Subcutaneous abdominal adipose tissue (tissue), 5 donors: ENCODE measurements around the gene DDTL.

ENCODE experiments used
- H3K27ac ChIP-seq: one replicate; pipeline ENCODE4 v1.7.0; 2013; ENCODE audit warnings: low read depth, mild to moderate bottlenecking, inconsistent platforms, low read length, moderate library complexity
- H3K27me3 ChIP-seq, 5 donors: one replicate each; pipeline ENCODE4 v1.7.0; 2013; ENCODE audit warnings: low read length in 5 of 5, inconsistent platforms in 1 of 5; ENCODE audit not compliant: control insufficient read depth in 5 of 5, insufficient read depth in 4 of 5
- H3K36me3 ChIP-seq, 5 donors: one replicate each; pipeline ENCODE4 v1.7.0; 2013; ENCODE audit warnings: low read length in 5 of 5; ENCODE audit not compliant: control insufficient read depth in 5 of 5, insufficient read depth in 5 of 5
- H3K4me1 ChIP-seq, 5 donors: one replicate each; pipeline ENCODE4 v1.7.0; 2013; ENCODE audit warnings: low read length in 5 of 5, mild to moderate bottlenecking in 3 of 5, moderate library complexity in 1 of 5; ENCODE audit not compliant: control insufficient read depth in 5 of 5, insufficient read depth in 5 of 5
- H3K4me3 ChIP-seq, 5 donors: one replicate each; pipeline ENCODE4 v1.7.0; 2013; ENCODE audit warnings: low read length in 5 of 5, low read depth in 1 of 5
- H3K9ac ChIP-seq, 5 donors: one replicate each; pipeline ENCODE4 v1.7.0; 2013; ENCODE audit warnings: low read length in 5 of 5, mild to moderate bottlenecking in 4 of 5, moderate library complexity in 3 of 5
- H3K9me3 ChIP-seq, 5 donors: one replicate each; pipeline ENCODE4 v1.7.0; 2013; ENCODE audit warnings: low read length in 5 of 5; ENCODE audit not compliant: control insufficient read depth in 5 of 5
- donor health status: healthy.
- donor health status: healthy.
- donor health status: healthy.
- donor health status: healthy.
- donor health status: healthy.

Gene DDTL

DNA sequence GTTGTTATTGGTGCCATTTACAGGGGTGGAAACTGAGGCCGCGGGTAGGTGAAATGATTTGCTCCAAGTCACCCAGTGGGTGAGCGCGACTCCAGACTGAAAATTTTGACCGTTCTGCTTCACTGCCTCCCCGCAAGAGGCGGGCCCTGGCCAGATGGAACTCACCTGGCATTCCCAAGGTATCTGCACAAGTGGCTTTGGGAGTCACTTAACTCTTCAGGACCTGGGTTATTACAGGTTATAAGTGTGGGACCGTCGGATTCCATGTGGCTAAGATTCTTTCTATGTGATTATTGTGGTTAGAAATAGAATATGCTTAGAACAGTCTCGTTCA lies 45.0 kb downstream of the DDTL start:
- Histone ChIP-seq H3K4me3 (peak overlapping the region; percentile 87 to 93 (median 92)), H3K4me1 (peaks cover 2 to 19% (median 16%) of the 10 kb centered on the region in 5 donors), H3K9ac (peak overlapping the region; percentile 59 to 95 (median 87)), H3K36me3 (no peaks in the 10 kb centered on the region), H3K9me3 (no peaks in the 10 kb centered on the region), H3K27ac (peak overlapping the region; percentile 52), H3K27me3 (no peaks in the 10 kb centered on the region)

DNA sequence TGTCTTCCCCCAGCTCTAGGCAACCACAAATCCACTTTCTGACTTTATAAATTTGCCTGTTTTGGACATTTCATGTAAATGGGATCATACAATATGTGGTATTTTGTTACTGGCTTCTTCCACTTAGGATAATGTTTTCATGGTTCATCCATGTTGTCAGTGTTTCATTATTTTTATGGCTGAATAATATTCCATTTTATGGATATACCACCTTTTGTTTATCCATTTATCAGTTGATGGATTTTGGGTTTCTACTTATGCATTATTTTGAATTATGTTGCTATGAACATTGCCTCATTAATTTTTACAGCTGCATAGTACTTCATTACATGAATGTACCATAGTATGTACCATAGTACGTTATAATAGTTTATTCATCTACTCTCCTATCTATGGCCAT lies 49.5 kb downstream of the DDTL start:
- H3K27me3 ChIP-seq: no peaks in the 10 kb centered on the region
- H3K9me3 ChIP-seq: no peaks in the 10 kb centered on the region
- H3K36me3 ChIP-seq: peaks cover 0 to 2% (median 0%) of the 10 kb centered on the region in 5 donors
- H3K9ac ChIP-seq: no peak overlapping the region
- H3K27ac ChIP-seq: no peak overlapping the region
- H3K4me1 ChIP-seq: peaks cover 2 to 15% (median 13%) of the 10 kb centered on the region in 5 donors
- no peak overlapping the region for H3K4me3 ChIP-seq

DNA sequence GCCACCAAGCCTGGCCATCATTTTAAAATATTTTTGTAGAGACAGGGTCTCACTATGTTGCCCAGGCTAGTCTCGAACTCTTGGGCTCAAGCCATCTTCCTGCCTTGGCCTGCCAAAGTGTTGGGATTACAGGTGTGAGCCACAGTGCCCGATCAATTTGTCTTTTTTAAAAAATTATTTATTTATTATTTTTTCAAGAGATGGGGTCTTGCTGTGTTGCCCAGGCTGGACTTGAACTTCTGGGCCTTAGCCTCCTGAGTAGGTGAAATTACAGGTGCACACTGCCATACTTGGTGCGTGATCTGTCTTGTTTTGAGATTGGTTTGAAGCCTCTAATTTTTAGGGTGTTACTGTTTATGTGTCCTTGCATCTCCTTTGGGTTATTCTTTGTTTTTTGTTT lies 54.6 kb downstream of the DDTL start:
- peaks cover 0 to 3% (median 3%) of the 10 kb centered on the region in 5 donors for H3K9me3 ChIP-seq
- no peaks in the 10 kb centered on the region for H3K27me3 ChIP-seq
- no peaks in the 10 kb centered on the region for H3K4me1 ChIP-seq
- H3K4me3 ChIP-seq: no peak overlapping the region
- peaks cover 0 to 2% (median 0%) of the 10 kb centered on the region in 5 donors for H3K36me3 ChIP-seq
- H3K9ac ChIP-seq: no peak overlapping the region
- no peak overlapping the region for H3K27ac ChIP-seq
